OCI-LY1 (cell line): Measurements from ENCODE around the gene SLC25A45.

Source experiments
- EZH2 ChIP-seq: fragments of 200-600 bp; sonication (generic), shearing (Covaris generic); IDR thresholded peaks from 2 replicates; pipeline ENCODE4 v1.8.0; 2017; ENCODE audit warnings: borderline replicate concordance, mixed run types, mild to moderate bottlenecking, antibody characterized with exemption, low read length, moderate library complexity, mixed read lengths
- TF ChIP-seq, protein P1 (sequence below): fragments of 200-600 bp; sonication (generic), shearing (Covaris generic); IDR thresholded peaks from 2 replicates; pipeline ENCODE4 v1.5.1; 2017; ENCODE audit warnings: mild to moderate bottlenecking, antibody characterized with exemption, low read length, moderate library complexity, mixed read lengths

DNA sequence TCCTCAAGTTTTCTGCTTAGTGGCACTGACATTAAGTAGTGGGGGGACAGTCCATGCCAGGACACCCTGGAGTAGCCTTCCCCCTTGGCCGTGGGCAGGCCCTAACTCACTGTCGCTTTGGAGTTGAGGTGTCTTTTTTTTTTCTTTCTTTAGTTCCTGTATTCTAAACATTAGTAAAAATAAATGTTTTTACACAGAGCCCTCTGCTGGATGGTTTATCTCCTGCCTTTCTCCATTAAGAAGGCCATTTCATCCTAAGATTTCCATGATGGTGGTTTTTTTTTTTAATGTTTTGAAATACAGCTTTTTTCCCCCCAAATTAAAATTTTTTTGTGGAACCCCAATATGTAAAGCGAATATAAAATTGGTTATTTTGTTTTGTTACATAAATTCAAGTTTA, 29.7 kb downstream of the SLC25A45 start:
- TF ChIP-seq, protein P1, sequence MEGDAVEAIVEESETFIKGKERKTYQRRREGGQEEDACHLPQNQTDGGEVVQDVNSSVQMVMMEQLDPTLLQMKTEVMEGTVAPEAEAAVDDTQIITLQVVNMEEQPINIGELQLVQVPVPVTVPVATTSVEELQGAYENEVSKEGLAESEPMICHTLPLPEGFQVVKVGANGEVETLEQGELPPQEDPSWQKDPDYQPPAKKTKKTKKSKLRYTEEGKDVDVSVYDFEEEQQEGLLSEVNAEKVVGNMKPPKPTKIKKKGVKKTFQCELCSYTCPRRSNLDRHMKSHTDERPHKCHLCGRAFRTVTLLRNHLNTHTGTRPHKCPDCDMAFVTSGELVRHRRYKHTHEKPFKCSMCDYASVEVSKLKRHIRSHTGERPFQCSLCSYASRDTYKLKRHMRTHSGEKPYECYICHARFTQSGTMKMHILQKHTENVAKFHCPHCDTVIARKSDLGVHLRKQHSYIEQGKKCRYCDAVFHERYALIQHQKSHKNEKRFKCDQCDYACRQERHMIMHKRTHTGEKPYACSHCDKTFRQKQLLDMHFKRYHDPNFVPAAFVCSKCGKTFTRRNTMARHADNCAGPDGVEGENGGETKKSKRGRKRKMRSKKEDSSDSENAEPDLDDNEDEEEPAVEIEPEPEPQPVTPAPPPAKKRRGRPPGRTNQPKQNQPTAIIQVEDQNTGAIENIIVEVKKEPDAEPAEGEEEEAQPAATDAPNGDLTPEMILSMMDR: peak; percentile 33
- TF ChIP-seq EZH2: no peak
